ENCODE results near the gene RTEL1.
"Not testable (repeated sequence)": the region's sequence is repeated elsewhere in the genome, so short reads cannot be mapped to it uniquely, and the experiment has no call there.

Gene RTEL1, protein sequence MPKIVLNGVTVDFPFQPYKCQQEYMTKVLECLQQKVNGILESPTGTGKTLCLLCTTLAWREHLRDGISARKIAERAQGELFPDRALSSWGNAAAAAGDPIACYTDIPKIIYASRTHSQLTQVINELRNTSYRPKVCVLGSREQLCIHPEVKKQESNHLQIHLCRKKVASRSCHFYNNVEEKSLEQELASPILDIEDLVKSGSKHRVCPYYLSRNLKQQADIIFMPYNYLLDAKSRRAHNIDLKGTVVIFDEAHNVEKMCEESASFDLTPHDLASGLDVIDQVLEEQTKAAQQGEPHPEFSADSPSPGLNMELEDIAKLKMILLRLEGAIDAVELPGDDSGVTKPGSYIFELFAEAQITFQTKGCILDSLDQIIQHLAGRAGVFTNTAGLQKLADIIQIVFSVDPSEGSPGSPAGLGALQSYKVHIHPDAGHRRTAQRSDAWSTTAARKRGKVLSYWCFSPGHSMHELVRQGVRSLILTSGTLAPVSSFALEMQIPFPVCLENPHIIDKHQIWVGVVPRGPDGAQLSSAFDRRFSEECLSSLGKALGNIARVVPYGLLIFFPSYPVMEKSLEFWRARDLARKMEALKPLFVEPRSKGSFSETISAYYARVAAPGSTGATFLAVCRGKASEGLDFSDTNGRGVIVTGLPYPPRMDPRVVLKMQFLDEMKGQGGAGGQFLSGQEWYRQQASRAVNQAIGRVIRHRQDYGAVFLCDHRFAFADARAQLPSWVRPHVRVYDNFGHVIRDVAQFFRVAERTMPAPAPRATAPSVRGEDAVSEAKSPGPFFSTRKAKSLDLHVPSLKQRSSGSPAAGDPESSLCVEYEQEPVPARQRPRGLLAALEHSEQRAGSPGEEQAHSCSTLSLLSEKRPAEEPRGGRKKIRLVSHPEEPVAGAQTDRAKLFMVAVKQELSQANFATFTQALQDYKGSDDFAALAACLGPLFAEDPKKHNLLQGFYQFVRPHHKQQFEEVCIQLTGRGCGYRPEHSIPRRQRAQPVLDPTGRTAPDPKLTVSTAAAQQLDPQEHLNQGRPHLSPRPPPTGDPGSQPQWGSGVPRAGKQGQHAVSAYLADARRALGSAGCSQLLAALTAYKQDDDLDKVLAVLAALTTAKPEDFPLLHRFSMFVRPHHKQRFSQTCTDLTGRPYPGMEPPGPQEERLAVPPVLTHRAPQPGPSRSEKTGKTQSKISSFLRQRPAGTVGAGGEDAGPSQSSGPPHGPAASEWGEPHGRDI (N-terminal part only)

DNA sequence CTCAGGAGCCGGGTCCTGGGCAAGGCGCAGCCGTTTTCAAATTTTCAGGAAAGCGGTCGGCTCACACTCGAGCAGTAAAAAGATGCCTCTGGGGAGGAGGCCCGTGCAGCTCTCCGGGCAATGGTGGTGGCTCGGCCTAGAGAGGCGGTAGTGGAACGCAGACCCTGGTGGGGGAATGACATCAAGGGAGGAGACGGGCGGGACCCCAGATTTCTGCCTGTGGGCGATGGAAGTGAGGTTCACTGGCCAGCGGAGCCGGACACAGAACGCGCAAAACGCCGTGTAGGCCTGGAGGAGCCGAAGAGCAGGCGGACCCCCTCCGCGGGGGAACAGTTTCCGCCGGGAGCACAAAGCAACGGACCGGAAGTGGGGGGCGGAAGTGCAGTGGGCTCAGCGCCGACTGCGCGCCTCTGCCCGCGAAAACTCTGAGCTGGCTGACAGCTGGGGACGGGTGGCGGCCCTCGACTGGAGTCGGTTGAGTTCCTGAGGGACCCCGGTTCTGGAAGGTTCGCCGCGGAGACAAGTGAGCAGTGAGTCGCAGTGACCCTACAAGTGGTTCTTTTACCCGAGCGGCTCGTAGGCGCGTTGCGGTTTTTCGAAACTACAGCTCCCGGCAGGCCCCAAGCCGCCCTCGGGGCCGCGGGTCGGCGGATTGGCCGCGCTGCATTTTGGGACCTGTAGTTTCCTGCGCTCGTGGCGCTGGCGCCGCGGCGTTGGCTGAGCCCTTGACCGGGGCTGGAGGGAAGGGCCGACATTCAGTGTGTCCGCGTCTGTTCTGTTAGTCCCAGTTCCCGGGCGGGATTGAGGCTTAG is at the start of gene RTEL1:
Gene RTEL1 (plus strand): TSS at position 376 of the 812 bp plus-strand sequence. CDS start 1,091 bp downstream, outside the sequence.
- Histone ChIP-seq H3K4me3 (ENCODE audit: low read depth in 1 of 2, low read length in 2 of 2) (peak within 1 kb of the TSS; percentile 77 to 97), H3K4me1 (ENCODE audit: insufficient read depth, low read length) (peaks cover 32% of the 10 kb centered on the region), H3K36me3 (ENCODE audit: insufficient read depth, low read length) (peaks cover 24% of the 10 kb centered on the region), H3K27me3 (ENCODE audit: control insufficient read depth in 1 of 2, insufficient read depth in 2 of 2, low read length in 2 of 2) (no peaks in the 10 kb centered on the region), H3K9me3 (ENCODE audit: low read length) (no peaks in the 10 kb centered on the region), H3K9ac (ENCODE audit: low read length) (peak within 1 kb of the TSS; percentile 70), H3K27ac (ENCODE audit: low read depth, low read length) (peak within 1 kb of the TSS; percentile 92)

DNA sequence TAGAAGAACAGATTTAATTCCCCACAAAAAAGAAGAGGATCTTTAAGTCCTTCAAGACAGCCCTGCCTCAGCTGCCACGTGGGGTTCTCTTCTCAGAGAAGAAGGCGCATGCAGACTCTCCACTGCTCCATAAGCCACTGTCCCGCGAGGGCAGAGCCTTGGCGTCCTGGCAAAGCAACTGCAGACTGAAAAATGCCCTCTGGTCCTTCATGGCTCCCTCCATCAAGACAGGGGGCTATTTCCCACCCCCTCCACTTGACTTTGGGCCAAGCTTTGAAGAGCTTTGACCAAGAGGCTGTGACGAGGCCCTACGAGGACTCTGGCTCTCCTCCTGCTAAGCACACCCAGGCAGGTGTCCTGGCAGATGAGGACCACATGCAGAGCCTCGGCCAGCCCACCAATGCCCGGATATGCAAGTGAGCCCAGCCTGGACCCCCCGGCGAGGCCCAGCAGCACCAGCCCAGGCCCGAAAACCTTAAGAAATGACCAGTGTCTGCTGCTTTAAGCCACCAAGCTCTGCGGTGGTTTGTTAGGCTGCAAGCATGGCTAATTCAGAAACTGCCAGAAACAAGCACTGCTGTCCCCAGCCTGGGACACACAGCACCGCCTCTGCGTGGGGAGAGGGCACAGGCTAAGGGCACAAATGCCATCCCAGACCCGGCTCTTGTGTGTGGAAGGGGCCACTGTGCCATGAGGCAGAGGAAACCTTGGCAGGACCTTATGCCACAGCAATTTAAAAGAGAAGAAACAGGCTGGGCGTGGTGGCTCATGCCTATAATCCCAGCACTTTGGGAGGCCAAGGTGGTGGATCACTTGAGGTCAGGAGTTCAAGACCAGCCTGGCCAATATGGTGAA is 47.3 kb upstream of the RTEL1 start:
- Histone ChIP-seq H3K36me3 (ENCODE audit: insufficient read depth, low read length) (no peaks in the 10 kb centered on the region), H3K9me3 (ENCODE audit: low read length) (no peaks in the 10 kb centered on the region), H3K4me1 (ENCODE audit: insufficient read depth, low read length) (no peaks in the 10 kb centered on the region), H3K27ac (ENCODE audit: low read depth, low read length) (no peak overlapping the region), H3K27me3 (ENCODE audit: control insufficient read depth in 1 of 2, insufficient read depth in 2 of 2, low read length in 2 of 2) (no peaks in the 10 kb centered on the region), H3K9ac (ENCODE audit: low read length) (no peak overlapping the region), H3K4me3 (ENCODE audit: low read depth in 1 of 2, low read length in 2 of 2) (no peak overlapping the region)

DNA sequence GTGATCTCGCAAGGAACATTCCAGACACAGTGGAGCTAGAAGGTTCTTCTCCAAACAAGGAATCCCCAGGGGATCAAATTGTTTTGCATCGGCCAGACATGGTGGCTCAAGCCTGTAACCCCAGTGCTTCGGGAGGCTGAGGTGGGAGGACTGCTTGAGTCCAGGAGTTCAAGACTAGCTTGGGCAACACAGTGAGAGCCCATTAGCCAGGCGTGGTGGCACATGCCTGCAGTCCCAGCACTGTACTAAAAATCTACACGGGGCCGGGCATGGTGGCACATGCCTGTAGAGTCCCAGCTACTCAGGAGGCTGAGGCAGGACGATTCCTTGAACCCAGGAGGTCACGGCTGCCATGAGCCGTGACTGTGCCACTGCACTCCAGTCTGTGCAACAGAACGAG is 46.5 kb upstream of the RTEL1 start:
- H3K4me1 ChIP-seq (ENCODE audit: insufficient read depth, low read length): no peaks in the 10 kb centered on the region
- H3K9ac ChIP-seq (ENCODE audit: low read length): no peak overlapping the region
- H3K9me3 ChIP-seq (ENCODE audit: low read length): no peaks in the 10 kb centered on the region
- H3K36me3 ChIP-seq (ENCODE audit: insufficient read depth, low read length): peaks cover 2% of the 10 kb centered on the region
- no peaks in the 10 kb centered on the region for H3K27me3 ChIP-seq (ENCODE audit: control insufficient read depth in 1 of 2, insufficient read depth in 2 of 2, low read length in 2 of 2)
- H3K27ac ChIP-seq (ENCODE audit: low read depth, low read length): no peak overlapping the region
- no peak overlapping the region for H3K4me3 ChIP-seq (ENCODE audit: low read depth in 1 of 2, low read length in 2 of 2)

GRCh38 chr20:63612276-63612931 is 45.7 kb upstream of the RTEL1 start:
- no peaks in the 10 kb centered on the region for H3K9me3 ChIP-seq (ENCODE audit: low read length)
- H3K9ac ChIP-seq (ENCODE audit: low read length): no peak overlapping the region
- no peaks in the 10 kb centered on the region for H3K4me1 ChIP-seq (ENCODE audit: insufficient read depth, low read length)
- no peaks in the 10 kb centered on the region for H3K27me3 ChIP-seq (ENCODE audit: control insufficient read depth in 1 of 2, insufficient read depth in 2 of 2, low read length in 2 of 2)
- H3K27ac ChIP-seq (ENCODE audit: low read depth, low read length): no peak overlapping the region
- peaks cover 8% of the 10 kb centered on the region for H3K36me3 ChIP-seq (ENCODE audit: insufficient read depth, low read length)
- H3K4me3 ChIP-seq (ENCODE audit: low read depth in 1 of 2, low read length in 2 of 2): no peak overlapping the region

- not testable (repeated sequence) for H3K9ac ChIP-seq (ENCODE audit: low read length); H3K9me3 ChIP-seq (ENCODE audit: low read length); H3K4me1 ChIP-seq (ENCODE audit: insufficient read depth, low read length); H3K27me3 ChIP-seq (ENCODE audit: control insufficient read depth in 1 of 2, insufficient read depth in 2 of 2, low read length in 2 of 2); H3K4me3 ChIP-seq (ENCODE audit: low read depth in 1 of 2, low read length in 2 of 2); H3K27ac ChIP-seq (ENCODE audit: low read depth, low read length)
- peaks cover 19% of the 10 kb centered on the region for H3K36me3 ChIP-seq (ENCODE audit: insufficient read depth, low read length)
Observed at GRCh38 chr20:63613863-63614594, 44.1 kb upstream of the RTEL1 start.

DNA sequence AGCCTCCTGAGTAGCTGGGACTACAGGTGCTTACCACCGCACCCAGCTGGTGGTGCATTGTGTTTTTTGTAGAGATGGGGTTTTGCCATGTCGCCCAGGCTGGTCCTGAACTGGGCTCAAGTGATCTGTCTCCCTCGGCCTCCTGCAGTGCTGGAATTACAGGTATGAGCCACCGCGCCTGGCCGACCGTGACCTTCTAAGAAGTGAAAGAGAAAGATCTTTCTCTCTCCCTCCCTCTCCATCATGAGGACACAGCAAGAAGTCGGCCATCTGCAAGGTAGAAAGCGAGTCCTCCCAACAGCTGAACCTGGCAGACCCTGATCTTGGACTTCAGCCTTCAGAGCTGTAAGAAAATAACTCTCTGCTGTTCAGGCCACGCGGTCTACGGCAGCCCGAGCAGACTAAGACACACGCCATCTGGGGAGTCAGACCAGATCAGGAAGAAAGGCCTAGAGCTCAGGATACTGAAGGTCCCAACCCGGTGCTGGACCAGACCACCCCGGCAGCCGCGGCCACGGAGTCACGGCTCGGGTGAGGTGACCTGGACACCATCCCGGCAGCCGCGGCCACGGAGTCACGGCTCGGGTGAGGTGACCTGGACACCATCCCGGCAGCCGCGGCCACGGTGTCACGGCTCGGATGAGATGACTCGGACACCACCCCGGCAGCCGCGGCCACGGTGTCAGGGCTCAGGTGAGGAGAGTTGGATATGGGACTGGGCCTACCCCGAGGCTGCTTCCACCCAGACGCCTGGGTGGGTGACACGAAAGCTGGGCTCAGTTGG is 40.8 kb upstream of the RTEL1 start:
- no peaks in the 10 kb centered on the region for H3K4me1 ChIP-seq (ENCODE audit: insufficient read depth, low read length)
- no peaks in the 10 kb centered on the region for H3K9me3 ChIP-seq (ENCODE audit: low read length)
- no peak overlapping the region for H3K4me3 ChIP-seq (ENCODE audit: low read depth in 1 of 2, low read length in 2 of 2)
- no peak overlapping the region for H3K9ac ChIP-seq (ENCODE audit: low read length)
- no peaks in the 10 kb centered on the region for H3K27me3 ChIP-seq (ENCODE audit: control insufficient read depth in 1 of 2, insufficient read depth in 2 of 2, low read length in 2 of 2)
- H3K27ac ChIP-seq (ENCODE audit: low read depth, low read length): no peak overlapping the region
- H3K36me3 ChIP-seq (ENCODE audit: insufficient read depth, low read length): peaks cover 19% of the 10 kb centered on the region

DNA sequence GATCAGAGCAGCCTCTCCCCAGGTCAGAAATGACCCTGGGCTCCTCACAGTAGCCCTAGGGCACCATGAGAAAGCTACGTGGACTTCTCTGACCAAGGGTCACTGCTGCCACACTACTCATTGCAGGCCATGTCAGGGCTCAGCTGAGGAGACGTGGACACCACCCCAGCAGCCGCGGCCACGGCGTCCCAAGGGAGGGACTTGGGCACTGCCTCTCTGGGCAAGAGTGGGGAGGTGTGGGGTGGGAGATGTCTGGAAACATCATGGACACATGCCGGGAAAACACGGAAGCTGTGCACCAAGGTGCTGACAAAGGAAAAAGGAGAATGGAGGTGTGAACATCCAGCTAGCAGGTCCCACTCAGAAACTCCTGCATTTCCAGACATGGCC is 40.2 kb upstream of the RTEL1 start:
- Histone ChIP-seq H3K4me3 (ENCODE audit: low read depth in 1 of 2, low read length in 2 of 2) (no peak overlapping the region), H3K9me3 (ENCODE audit: low read length) (no peaks in the 10 kb centered on the region), H3K4me1 (ENCODE audit: insufficient read depth, low read length) (no peaks in the 10 kb centered on the region), H3K36me3 (ENCODE audit: insufficient read depth, low read length) (peaks cover 19% of the 10 kb centered on the region), H3K27ac (ENCODE audit: low read depth, low read length) (no peak overlapping the region), H3K27me3 (ENCODE audit: control insufficient read depth in 1 of 2, insufficient read depth in 2 of 2, low read length in 2 of 2) (no peaks in the 10 kb centered on the region), H3K9ac (ENCODE audit: low read length) (no peak overlapping the region)

- Histone ChIP-seq H3K36me3 (ENCODE audit: insufficient read depth, low read length) (peaks cover 19% of the 10 kb centered on the region), H3K27me3 (ENCODE audit: control insufficient read depth in 1 of 2, insufficient read depth in 2 of 2, low read length in 2 of 2) (no peaks in the 10 kb centered on the region), H3K9me3 (ENCODE audit: low read length) (no peaks in the 10 kb centered on the region), H3K4me3 (ENCODE audit: low read depth in 1 of 2, low read length in 2 of 2) (no peak overlapping the region), H3K9ac (ENCODE audit: low read length) (no peak overlapping the region), H3K27ac (ENCODE audit: low read depth, low read length) (no peak overlapping the region), H3K4me1 (ENCODE audit: insufficient read depth, low read length) (no peaks in the 10 kb centered on the region)
Observed at GRCh38 chr20:63618291-63618980, 39.7 kb upstream of the RTEL1 start.
